ENCODE data around the gene LYSMD4. TPM values are rescaled to one million over a fixed set of nuclear protein-coding genes. Genes with fewer than 3 reads are reported as not detected.

Gene LYSMD4
- total and polyA plus RNA-seq, 4 donors = 3.9 to 12.1 (median 7.2) TPM

DNA sequence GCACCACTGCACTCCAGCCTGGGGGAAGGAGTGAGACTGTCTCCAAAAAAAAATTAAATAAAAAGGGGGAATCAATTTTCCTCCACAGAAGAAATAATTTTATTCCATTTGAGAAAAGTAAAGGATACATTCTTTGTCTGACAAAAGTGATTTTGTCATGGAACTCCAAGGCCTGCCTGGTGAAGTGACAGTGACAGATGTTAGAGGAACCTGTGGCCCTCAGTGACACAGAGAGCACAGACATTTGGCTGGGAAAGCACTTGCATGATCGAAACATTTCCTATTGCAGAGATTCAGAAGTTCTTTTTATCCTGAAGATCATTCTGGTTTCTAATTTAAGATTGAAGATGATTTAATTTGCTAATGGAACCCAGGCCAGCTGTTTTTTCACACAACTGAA lies 5.9 kb downstream of the LYSMD4 start:
- no peak for DNase-seq (ENCODE audit: low spot score)
- no peak overlapping the region for H3K27ac ChIP-seq (ENCODE audit: low read depth in 1 of 2, low read length in 2 of 2)
- peaks cover 0 to 11% (median 2%) of the 10 kb centered on the region in 4 donors for H3K36me3 ChIP-seq (ENCODE audit: control insufficient read depth in 4 of 4, insufficient read depth in 3 of 4, low read depth in 1 of 4, low read length in 3 of 4)
- peaks cover under 1 to 12% (median 9%) of the 10 kb centered on the region in 4 donors for H3K4me1 ChIP-seq (ENCODE audit: control insufficient read depth in 4 of 4, insufficient read depth in 4 of 4, low read length in 3 of 4)
- H3K9ac ChIP-seq (ENCODE audit: low read depth in 1 of 2, low read length in 2 of 2) = no peak overlapping the region
- WGBS = 88% methylated on average over 1 of the region's 1 CpG
- TF ChIP-seq, protein P1, sequence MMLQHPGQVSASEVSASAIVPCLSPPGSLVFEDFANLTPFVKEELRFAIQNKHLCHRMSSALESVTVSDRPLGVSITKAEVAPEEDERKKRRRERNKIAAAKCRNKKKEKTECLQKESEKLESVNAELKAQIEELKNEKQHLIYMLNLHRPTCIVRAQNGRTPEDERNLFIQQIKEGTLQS (IDR thresholded peaks at IDR 0.05) = no peak
- TF ChIP-seq EGR1 (IDR thresholded peaks at IDR 0.05; ENCODE audit: low read depth in 2 of 2) (no peak), FOXA1 (IDR thresholded peaks at IDR 0.05) (no peak), NR2F2 (IDR thresholded peaks at IDR 0.05) (no peak), SP1 (IDR thresholded peaks at IDR 0.05) (no peak), GABPA (IDR thresholded peaks at IDR 0.05 in 1 of 2, conservative IDR thresholded peaks at IDR 0.05 in 1 of 2) (no peak), FOXA2 (IDR thresholded peaks at IDR 0.05) (no peak)
- TF ChIP-seq, protein P2, sequence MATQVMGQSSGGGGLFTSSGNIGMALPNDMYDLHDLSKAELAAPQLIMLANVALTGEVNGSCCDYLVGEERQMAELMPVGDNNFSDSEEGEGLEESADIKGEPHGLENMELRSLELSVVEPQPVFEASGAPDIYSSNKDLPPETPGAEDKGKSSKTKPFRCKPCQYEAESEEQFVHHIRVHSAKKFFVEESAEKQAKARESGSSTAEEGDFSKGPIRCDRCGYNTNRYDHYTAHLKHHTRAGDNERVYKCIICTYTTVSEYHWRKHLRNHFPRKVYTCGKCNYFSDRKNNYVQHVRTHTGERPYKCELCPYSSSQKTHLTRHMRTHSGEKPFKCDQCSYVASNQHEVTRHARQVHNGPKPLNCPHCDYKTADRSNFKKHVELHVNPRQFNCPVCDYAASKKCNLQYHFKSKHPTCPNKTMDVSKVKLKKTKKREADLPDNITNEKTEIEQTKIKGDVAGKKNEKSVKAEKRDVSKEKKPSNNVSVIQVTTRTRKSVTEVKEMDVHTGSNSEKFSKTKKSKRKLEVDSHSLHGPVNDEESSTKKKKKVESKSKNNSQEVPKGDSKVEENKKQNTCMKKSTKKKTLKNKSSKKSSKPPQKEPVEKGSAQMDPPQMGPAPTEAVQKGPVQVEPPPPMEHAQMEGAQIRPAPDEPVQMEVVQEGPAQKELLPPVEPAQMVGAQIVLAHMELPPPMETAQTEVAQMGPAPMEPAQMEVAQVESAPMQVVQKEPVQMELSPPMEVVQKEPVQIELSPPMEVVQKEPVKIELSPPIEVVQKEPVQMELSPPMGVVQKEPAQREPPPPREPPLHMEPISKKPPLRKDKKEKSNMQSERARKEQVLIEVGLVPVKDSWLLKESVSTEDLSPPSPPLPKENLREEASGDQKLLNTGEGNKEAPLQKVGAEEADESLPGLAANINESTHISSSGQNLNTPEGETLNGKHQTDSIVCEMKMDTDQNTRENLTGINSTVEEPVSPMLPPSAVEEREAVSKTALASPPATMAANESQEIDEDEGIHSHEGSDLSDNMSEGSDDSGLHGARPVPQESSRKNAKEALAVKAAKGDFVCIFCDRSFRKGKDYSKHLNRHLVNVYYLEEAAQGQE (IDR thresholded peaks at IDR 0.05) = no peak
- TF ChIP-seq, protein P3, sequence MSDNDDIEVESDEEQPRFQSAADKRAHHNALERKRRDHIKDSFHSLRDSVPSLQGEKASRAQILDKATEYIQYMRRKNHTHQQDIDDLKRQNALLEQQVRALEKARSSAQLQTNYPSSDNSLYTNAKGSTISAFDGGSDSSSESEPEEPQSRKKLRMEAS (IDR thresholded peaks at IDR 0.05) = no peak
- TF ChIP-seq, protein P4, sequence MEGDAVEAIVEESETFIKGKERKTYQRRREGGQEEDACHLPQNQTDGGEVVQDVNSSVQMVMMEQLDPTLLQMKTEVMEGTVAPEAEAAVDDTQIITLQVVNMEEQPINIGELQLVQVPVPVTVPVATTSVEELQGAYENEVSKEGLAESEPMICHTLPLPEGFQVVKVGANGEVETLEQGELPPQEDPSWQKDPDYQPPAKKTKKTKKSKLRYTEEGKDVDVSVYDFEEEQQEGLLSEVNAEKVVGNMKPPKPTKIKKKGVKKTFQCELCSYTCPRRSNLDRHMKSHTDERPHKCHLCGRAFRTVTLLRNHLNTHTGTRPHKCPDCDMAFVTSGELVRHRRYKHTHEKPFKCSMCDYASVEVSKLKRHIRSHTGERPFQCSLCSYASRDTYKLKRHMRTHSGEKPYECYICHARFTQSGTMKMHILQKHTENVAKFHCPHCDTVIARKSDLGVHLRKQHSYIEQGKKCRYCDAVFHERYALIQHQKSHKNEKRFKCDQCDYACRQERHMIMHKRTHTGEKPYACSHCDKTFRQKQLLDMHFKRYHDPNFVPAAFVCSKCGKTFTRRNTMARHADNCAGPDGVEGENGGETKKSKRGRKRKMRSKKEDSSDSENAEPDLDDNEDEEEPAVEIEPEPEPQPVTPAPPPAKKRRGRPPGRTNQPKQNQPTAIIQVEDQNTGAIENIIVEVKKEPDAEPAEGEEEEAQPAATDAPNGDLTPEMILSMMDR (IDR thresholded peaks at IDR 0.05; ENCODE audit: low read depth, low read length, missing input control) = no peak
- H3K27me3 ChIP-seq (ENCODE audit: control insufficient read depth in 4 of 4, insufficient read depth in 4 of 4, low read length in 3 of 4) = no peaks in the 10 kb centered on the region
- no peaks in the 10 kb centered on the region for H3K9me3 ChIP-seq (ENCODE audit: control insufficient read depth in 4 of 4, low read length in 3 of 4)
- no peak overlapping the region for H3K4me3 ChIP-seq (ENCODE audit: low read depth in 1 of 3, low read length in 3 of 3)

- no peak overlapping the region for H3K4me3 ChIP-seq (ENCODE audit: low read depth in 1 of 3, low read length in 3 of 3)
- H3K4me1 ChIP-seq (ENCODE audit: control insufficient read depth in 4 of 4, insufficient read depth in 4 of 4, low read length in 3 of 4) = peaks cover 0 to 9% (median 8%) of the 10 kb centered on the region in 4 donors
- H3K27ac ChIP-seq (ENCODE audit: low read depth in 1 of 2, low read length in 2 of 2) = no peak overlapping the region
- DNase-seq (ENCODE audit: low spot score) = no peak
- TF ChIP-seq, protein P5, sequence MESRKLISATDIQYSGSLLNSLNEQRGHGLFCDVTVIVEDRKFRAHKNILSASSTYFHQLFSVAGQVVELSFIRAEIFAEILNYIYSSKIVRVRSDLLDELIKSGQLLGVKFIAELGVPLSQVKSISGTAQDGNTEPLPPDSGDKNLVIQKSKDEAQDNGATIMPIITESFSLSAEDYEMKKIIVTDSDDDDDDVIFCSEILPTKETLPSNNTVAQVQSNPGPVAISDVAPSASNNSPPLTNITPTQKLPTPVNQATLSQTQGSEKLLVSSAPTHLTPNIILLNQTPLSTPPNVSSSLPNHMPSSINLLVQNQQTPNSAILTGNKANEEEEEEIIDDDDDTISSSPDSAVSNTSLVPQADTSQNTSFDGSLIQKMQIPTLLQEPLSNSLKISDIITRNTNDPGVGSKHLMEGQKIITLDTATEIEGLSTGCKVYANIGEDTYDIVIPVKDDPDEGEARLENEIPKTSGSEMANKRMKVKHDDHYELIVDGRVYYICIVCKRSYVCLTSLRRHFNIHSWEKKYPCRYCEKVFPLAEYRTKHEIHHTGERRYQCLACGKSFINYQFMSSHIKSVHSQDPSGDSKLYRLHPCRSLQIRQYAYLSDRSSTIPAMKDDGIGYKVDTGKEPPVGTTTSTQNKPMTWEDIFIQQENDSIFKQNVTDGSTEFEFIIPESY (IDR thresholded peaks at IDR 0.05) = no peak
- TF ChIP-seq HNF4G (IDR thresholded peaks at IDR 0.05) (no peak), SP1 (IDR thresholded peaks at IDR 0.05) (no peak)
- TF ChIP-seq, protein P1 (IDR thresholded peaks at IDR 0.05) = no peak
- H3K9me3 ChIP-seq (ENCODE audit: control insufficient read depth in 4 of 4, low read length in 3 of 4) = no peaks in the 10 kb centered on the region
- H3K9ac ChIP-seq (ENCODE audit: low read depth in 1 of 2, low read length in 2 of 2) = no peak overlapping the region
- H3K27me3 ChIP-seq (ENCODE audit: control insufficient read depth in 4 of 4, insufficient read depth in 4 of 4, low read length in 3 of 4) = no peaks in the 10 kb centered on the region
- peaks cover 0 to 11% (median 2%) of the 10 kb centered on the region in 4 donors for H3K36me3 ChIP-seq (ENCODE audit: control insufficient read depth in 4 of 4, insufficient read depth in 3 of 4, low read depth in 1 of 4, low read length in 3 of 4)
- 82% methylated on average over 7 of the region's 7 CpGs for WGBS
These were observed 6.9 kb downstream of the LYSMD4 start for GRCh38 chr15:99726333-99726732.

Measured in liver (tissue), 9 donors.